SK-N-SH treated with all-trans-retinoic acid at 6 μM for 48 hours (cell line): ENCODE measurements around the gene MEG3.

Source experiments
- ATAC-seq: fragments of 200-7000 bp; cut with Tn5 transposase; 3 replicates; pipeline ENCODE4 v1.9.1; 2020; ENCODE audit warnings: mild to moderate bottlenecking, moderate library complexity
- ARNTL ChIP-seq: fragments of 450-650 bp; formaldehyde crosslinking; IDR thresholded peaks from 2 replicates; pipeline ENCODE4 v1.5.0; 2020; ENCODE audit warnings: low read depth, mild to moderate bottlenecking, moderate library complexity, borderline replicate concordance
- BACH2 ChIP-seq: fragments of 250-450 bp; sonication (Bioruptor Pico); IDR thresholded peaks from 2 replicates; pipeline ENCODE4 v1.9.0; 2021; ENCODE audit warnings: mild to moderate bottlenecking, borderline replicate concordance
- CREB5 ChIP-seq: fragments of 250-450 bp; sonication (Bioruptor Pico); IDR thresholded peaks from 2 replicates; pipeline ENCODE4 v1.5.1; 2020; ENCODE audit warnings: low read depth, mild to moderate bottlenecking, moderate library complexity
- CSDC2 ChIP-seq: fragments of 250-450 bp; sonication (Bioruptor Pico); IDR thresholded peaks from 2 replicates; pipeline ENCODE4 v1.5.0; 2020; ENCODE audit warnings: mild to moderate bottlenecking, moderate library complexity
- CSRNP3 ChIP-seq: fragments of 250-450 bp; sonication (Bioruptor Pico); IDR thresholded peaks from 2 replicates; pipeline ENCODE4 v1.5.1; 2021; ENCODE audit warnings: mild to moderate bottlenecking, moderate library complexity
- ESRRG ChIP-seq: fragments of 250-450 bp; sonication (Bioruptor Pico); IDR thresholded peaks from 2 replicates; pipeline ENCODE4 v1.6.1; 2021; ENCODE audit warnings: mild to moderate bottlenecking
- GLIS3 ChIP-seq: fragments of 250-450 bp; sonication (Bioruptor Pico); IDR thresholded peaks from 2 replicates; pipeline ENCODE4 v1.5.0; 2020; ENCODE audit warnings: mild to moderate bottlenecking, moderate library complexity
- ISL1 ChIP-seq: fragments of 250-450 bp; sonication (Bioruptor Pico); IDR thresholded peaks from 2 replicates; pipeline ENCODE4 v2.1.2; 2022; ENCODE audit warnings: mild to moderate bottlenecking, moderate library complexity
- OSR1 ChIP-seq: fragments of 250-450 bp; sonication (Bioruptor Pico); IDR thresholded peaks from 2 replicates; pipeline ENCODE4 v1.8.0; 2022; ENCODE audit warnings: moderate library complexity, mild to moderate bottlenecking, inconsistent platforms
- PPARA ChIP-seq: fragments of 250-450 bp; sonication (Bioruptor Pico); IDR thresholded peaks from 2 replicates; pipeline ENCODE4 v1.5.0; 2020; ENCODE audit warnings: mild to moderate bottlenecking, borderline replicate concordance
- RARB ChIP-seq: fragments of 250-450 bp; sonication (Bioruptor Pico); IDR thresholded peaks from 2 replicates; pipeline ENCODE4 v1.8.0; 2021; ENCODE audit warnings: mild to moderate bottlenecking, moderate library complexity
- SNAI2 ChIP-seq: fragments of 250-450 bp; sonication (Bioruptor Pico); IDR thresholded peaks from 2 replicates; pipeline ENCODE4 v1.5.0; 2020; ENCODE audit warnings: mild to moderate bottlenecking, moderate library complexity
- TCF4 ChIP-seq: fragments of 250-450 bp; sonication (Bioruptor Pico); IDR thresholded peaks from 2 replicates; pipeline ENCODE4 v1.8.0; 2021; ENCODE audit warnings: mild to moderate bottlenecking, moderate library complexity, borderline replicate concordance
- TOX ChIP-seq: fragments of 250-450 bp; sonication (Bioruptor Pico); IDR thresholded peaks from 2 replicates; pipeline ENCODE4 v1.8.0; 2021; ENCODE audit warnings: mild to moderate bottlenecking, moderate library complexity, borderline replicate concordance
- ZC3H10 ChIP-seq: fragments of 250-450 bp; sonication (Bioruptor Pico); IDR thresholded peaks from 2 replicates; pipeline ENCODE4 v1.5.1; 2021; ENCODE audit warnings: mild to moderate bottlenecking, moderate library complexity
- ZFP3 ChIP-seq: fragments of 250-450 bp; sonication (Bioruptor Pico); IDR thresholded peaks from 2 replicates; pipeline ENCODE4 v1.5.0; 2020; ENCODE audit warnings: mild to moderate bottlenecking, moderate library complexity
- ZFP30 ChIP-seq: fragments of 450-650 bp; formaldehyde crosslinking; IDR thresholded peaks from 2 replicates; pipeline ENCODE4 v1.5.0; 2022; ENCODE audit warnings: mild to moderate bottlenecking, moderate library complexity
- ZNF565 ChIP-seq: fragments of 450-650 bp; formaldehyde crosslinking; conservative IDR thresholded peaks from 2 replicates; pipeline ENCODE4 v1.5.0; 2020; ENCODE audit warnings: low read depth, mild to moderate bottlenecking, moderate library complexity
- ZNF70 ChIP-seq: fragments of 450-650 bp; formaldehyde crosslinking; IDR thresholded peaks from 2 replicates; pipeline ENCODE4 v1.5.0; 2020; ENCODE audit warnings: mild to moderate bottlenecking, moderate library complexity
- ZNF8 ChIP-seq: fragments of 450-650 bp; formaldehyde crosslinking; IDR thresholded peaks from 2 replicates; pipeline ENCODE4 v1.5.0; 2020; ENCODE audit warnings: mild to moderate bottlenecking, moderate library complexity
- TF ChIP-seq, protein P1 (sequence below): fragments of 250-450 bp; sonication (Bioruptor Pico); IDR thresholded peaks from 2 replicates; pipeline ENCODE4 v1.8.0; 2020; ENCODE audit warnings: mild to moderate bottlenecking, moderate library complexity, borderline replicate concordance

The MEG3 gene

GRCh38 chr14:100902295-100903133, 76.6 kb downstream of the MEG3 start:
- ATAC-seq: no peak; the same call in 1 of the 3 replicates
- no peak for TF ChIP-seq CSDC2 (CRISPR knock-in tag)
- TF ChIP-seq ZFP3: no peak
- TF ChIP-seq PPARA (CRISPR knock-in tag): no peak
- TF ChIP-seq ISL1: no peak
- TF ChIP-seq TCF4 (CRISPR knock-in tag): no peak
- no peak for TF ChIP-seq CREB5 (CRISPR knock-in tag)

DNA sequence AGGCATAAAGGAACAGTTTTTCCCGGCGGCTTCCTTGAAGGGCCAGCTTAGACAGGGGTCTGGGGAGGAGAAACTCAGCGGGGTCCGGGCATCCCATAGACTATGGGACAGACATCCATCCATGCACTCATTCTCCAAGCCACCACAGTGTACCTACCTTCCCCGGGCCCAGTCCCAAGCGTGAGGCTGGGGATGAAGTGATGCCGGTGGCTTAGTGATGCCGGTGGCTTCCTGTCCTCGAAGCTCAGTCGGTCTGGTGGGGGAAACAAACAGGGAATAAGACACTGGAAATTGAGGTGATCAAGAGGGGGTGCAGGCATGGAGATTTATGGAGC, 77.2 kb downstream of the MEG3 start:
- no peak for ATAC-seq
- no peak for TF ChIP-seq PPARA (CRISPR knock-in tag)
- no peak for TF ChIP-seq SNAI2 (CRISPR knock-in tag)
- no peak for TF ChIP-seq ZNF565 (CRISPR knock-in tag)
- TF ChIP-seq GLIS3 (CRISPR knock-in tag): no peak
- TF ChIP-seq TOX (CRISPR knock-in tag): no peak
- no peak for TF ChIP-seq ISL1
- no peak for TF ChIP-seq ZC3H10
- no peak for TF ChIP-seq ESRRG (CRISPR knock-in tag)
- no peak for TF ChIP-seq OSR1
- no peak for TF ChIP-seq ZNF8
- TF ChIP-seq ZFP30 (CRISPR knock-in tag): no peak
- TF ChIP-seq, protein P1, sequence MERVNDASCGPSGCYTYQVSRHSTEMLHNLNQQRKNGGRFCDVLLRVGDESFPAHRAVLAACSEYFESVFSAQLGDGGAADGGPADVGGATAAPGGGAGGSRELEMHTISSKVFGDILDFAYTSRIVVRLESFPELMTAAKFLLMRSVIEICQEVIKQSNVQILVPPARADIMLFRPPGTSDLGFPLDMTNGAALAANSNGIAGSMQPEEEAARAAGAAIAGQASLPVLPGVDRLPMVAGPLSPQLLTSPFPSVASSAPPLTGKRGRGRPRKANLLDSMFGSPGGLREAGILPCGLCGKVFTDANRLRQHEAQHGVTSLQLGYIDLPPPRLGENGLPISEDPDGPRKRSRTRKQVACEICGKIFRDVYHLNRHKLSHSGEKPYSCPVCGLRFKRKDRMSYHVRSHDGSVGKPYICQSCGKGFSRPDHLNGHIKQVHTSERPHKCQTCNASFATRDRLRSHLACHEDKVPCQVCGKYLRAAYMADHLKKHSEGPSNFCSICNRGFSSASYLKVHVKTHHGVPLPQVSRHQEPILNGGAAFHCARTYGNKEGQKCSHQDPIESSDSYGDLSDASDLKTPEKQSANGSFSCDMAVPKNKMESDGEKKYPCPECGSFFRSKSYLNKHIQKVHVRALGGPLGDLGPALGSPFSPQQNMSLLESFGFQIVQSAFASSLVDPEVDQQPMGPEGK (CRISPR knock-in tag): no peak
- no peak for TF ChIP-seq CSRNP3
- no peak for TF ChIP-seq CSDC2 (CRISPR knock-in tag)

DNA sequence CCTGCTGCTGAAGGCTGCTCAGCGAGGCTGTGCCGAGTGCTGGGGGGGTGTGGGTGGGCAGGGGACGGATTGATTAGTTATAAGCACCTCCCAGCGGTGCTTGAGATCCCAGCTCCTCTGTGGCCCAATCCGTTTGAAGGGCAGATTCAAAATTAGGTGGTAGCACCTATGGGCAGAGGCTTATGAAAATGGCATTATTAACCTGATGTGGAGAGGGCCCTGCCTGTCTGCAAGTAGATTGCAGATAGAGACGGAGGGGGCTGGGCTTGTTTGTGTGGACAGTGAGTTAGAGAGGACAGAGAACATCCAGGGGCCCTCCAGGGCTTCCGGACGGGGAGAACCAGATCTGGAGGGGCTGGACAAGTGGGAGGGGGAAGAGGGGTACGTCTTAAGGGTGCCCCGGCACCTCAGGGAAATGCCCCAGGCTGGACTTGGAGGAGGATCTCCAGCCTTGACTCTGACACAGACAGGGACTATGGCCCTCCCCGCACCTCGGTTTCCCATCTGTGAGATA, 77.8 kb downstream of the MEG3 start, which contains the start of gene RTL1:
Gene RTL1 (minus strand): TSS at position 51 of the 514 bp plus-strand sequence. CDS start 18,934 bp downstream, outside the sequence.
- TF ChIP-seq GLIS3 (CRISPR knock-in tag) (no peak), OSR1 (no peak), CSDC2 (CRISPR knock-in tag) (no peak), TCF4 (CRISPR knock-in tag) (no peak), ZNF70 (CRISPR knock-in tag) (no peak), ZFP3 (no peak), ZFP30 (CRISPR knock-in tag) (no peak), ARNTL (CRISPR knock-in tag) (no peak), ZNF8 (no peak), BACH2 (CRISPR knock-in tag) (no peak), RARB (no peak)
- TF ChIP-seq, protein P1 (CRISPR knock-in tag): no peak
- TF ChIP-seq, all 23 proteins: peak for 0
- ATAC-seq: no peak
